OCI-LY1 (cell line): Measurements from ENCODE around the gene ELMOD3.

Experiments
- CTCF ChIP-seq: fragments of 200-600 bp; sonication (generic), shearing (Covaris generic); IDR thresholded peaks from 2 replicates; pipeline ENCODE4 v1.5.1; 2017; ENCODE audit warnings: mild to moderate bottlenecking, antibody characterized with exemption, low read length, moderate library complexity, mixed read lengths
- EZH2 ChIP-seq: fragments of 200-600 bp; sonication (generic), shearing (Covaris generic); IDR thresholded peaks from 2 replicates; pipeline ENCODE4 v1.8.0; 2017; ENCODE audit warnings: borderline replicate concordance, mixed run types, mild to moderate bottlenecking, antibody characterized with exemption, low read length, moderate library complexity, mixed read lengths

DNA sequence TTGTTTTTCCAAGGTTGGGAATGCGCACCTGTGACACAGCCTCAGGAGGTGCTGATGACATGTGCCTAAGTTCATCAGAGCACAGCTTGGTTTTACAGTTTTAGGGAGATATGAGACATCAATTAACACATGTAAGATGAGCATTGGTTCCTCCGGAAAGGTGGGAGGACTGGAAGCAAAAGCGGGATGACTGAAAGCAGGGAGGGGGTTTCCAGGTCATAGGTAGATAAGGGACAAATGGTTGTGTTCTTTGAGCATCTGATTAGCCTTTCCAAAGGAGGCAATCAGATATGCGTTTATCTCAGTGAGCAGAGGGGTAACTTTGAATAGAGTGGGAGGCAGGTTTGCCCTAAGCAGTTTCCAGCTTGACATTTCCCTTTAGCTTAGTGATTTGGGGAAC, 29.3 kb downstream of the ELMOD3 start:
- no peak for TF ChIP-seq EZH2
- no peak for TF ChIP-seq CTCF
